HCT116 (cell line): ENCODE measurements around the gene CFDP1. TPM values are rescaled to one million over a fixed set of nuclear protein-coding genes. Genes with fewer than 3 reads are reported as not detected.

Experiments
- ATAC-seq: fragments of 200-7000 bp; cut with Tn5 transposase; 2 replicates; pipeline ENCODE4 v1.9.1; 2020; ENCODE audit warnings: mild to moderate bottlenecking, moderate library complexity
- BruUV-seq: library from RNA; stranded (reverse); fragments of 400-500 nt; replicated peaks from 2 replicates; lab custom pipeline; 2021; lab: Mats Ljungman, UMichigan
- CTCF ChIA-PET: fragments of 300-600 bp; sonication (Branson Sonifier 250); formaldehyde crosslinking; loops from one replicate; lab custom pipeline; 2021; ENCODE audit warnings: antibody characterized with exemption; lab: Charles Lee
- POLR2A ChIA-PET: fragments of 300-600, 350-600 bp; sonication (Branson Sonifier 250); formaldehyde crosslinking; loops from one replicate; lab custom pipeline; 2021; ENCODE audit warnings: antibody characterized with exemption; lab: Charles Lee
- RAD21 ChIA-PET, 2 experiments: fragments of 300-600 bp; sonication (Branson Sonifier 250); formaldehyde crosslinking; loops; one replicate each; lab custom pipeline; 2023; ENCODE audit warnings: low total read pairs in 2 of 2; ENCODE audit not compliant: uncharacterized antibody in 2 of 2, unreplicated experiment in 2 of 2, low non-redundant PET in 1 of 2; lab: Charles Lee
- DNase-seq: peaks from one replicate; pipeline ENCODE4 v3.0.0-alpha.2; 2010; ENCODE audit warnings: low read depth, low spot score
- H2AFZ ChIP-seq: fragments of 200-600 bp; shearing (Covaris generic), sonication (generic); 2 replicates; pipeline ENCODE4 v1.6.1; 2017; ENCODE audit warnings: low read depth, mixed run types, mixed read lengths, antibody characterized with exemption, low read length; ENCODE audit not compliant: poor library complexity, severe bottlenecking
- H3K27ac ChIP-seq: 2 replicates; pipeline ENCODE4 v1.5.1; 2012; ENCODE audit warnings: low read depth, low read length
- H3K27me3 ChIP-seq: fragments of 200-600 bp; sonication (generic); 2 replicates; pipeline ENCODE4 v1.6.1; 2016; ENCODE audit warnings: mixed run types, low read length, mixed read lengths; ENCODE audit not compliant: insufficient read depth
- H3K36me3 ChIP-seq, 2 experiments: fragments of 200-500 bp in 1 of 2; fragments of 200-600 bp in 1 of 2; sonication (Bioruptor generic) in 1 of 2; sonication (generic) in 1 of 2; 2 replicates each; pipeline versions ENCODE4 v1.5.1 to v1.6.1; 2014 to 2016; ENCODE audit warnings: low read length in 2 of 2, inconsistent platforms in 1 of 2, mixed read lengths in 1 of 2, mixed run types in 1 of 2; ENCODE audit not compliant: insufficient read depth in 2 of 2, control insufficient read depth in 1 of 2
- H3K4me1 ChIP-seq, 2 experiments: fragments of 200-600 bp in 1 of 2; sonication (generic) in 1 of 2; 2 replicates each; pipeline versions ENCODE4 v1.5.1 to v1.6.1; 2012 to 2017; ENCODE audit warnings: low read length in 2 of 2, inconsistent platforms in 1 of 2, mild to moderate bottlenecking in 1 of 2, mixed read lengths in 1 of 2, mixed run types in 1 of 2, moderate library complexity in 1 of 2; ENCODE audit not compliant: insufficient read depth in 2 of 2, control insufficient read depth in 1 of 2
- H3K4me2 ChIP-seq: fragments of 200-600 bp; sonication (generic); 2 replicates; pipeline ENCODE4 v1.6.1; 2017; ENCODE audit warnings: mixed run types, low read length, mixed read lengths
- H3K4me3 ChIP-seq, 2 experiments: fragments of 200-600 bp in 1 of 2; sonication (generic) in 1 of 2; replicated peaks in 1 of 2; 2 replicates each; pipeline ENCODE4 v1.5.1; 2011 to 2016; ENCODE audit warnings: low read length in 2 of 2, control low read depth in 1 of 2, low read depth in 1 of 2, mild to moderate bottlenecking in 1 of 2, mixed read lengths in 1 of 2, mixed run types in 1 of 2
- H3K79me2 ChIP-seq: fragments of 200-600 bp; sonication (generic); 2 replicates; pipeline ENCODE4 v1.6.1; 2017; ENCODE audit warnings: mild to moderate bottlenecking, mixed run types, low read length, moderate library complexity, mixed read lengths; ENCODE audit not compliant: insufficient read depth
- H3K9ac ChIP-seq: fragments of 200-600 bp; sonication (generic); 2 replicates; pipeline ENCODE4 v1.6.1; 2016; ENCODE audit warnings: low read length, mixed read lengths
- H3K9me2 ChIP-seq: fragments of 200-600 bp; sonication (generic), shearing (Covaris generic); 2 replicates; pipeline ENCODE4 v1.6.1; 2017; ENCODE audit warnings: mixed run types, mild to moderate bottlenecking, moderate library complexity; ENCODE audit not compliant: insufficient read depth
- H3K9me3 ChIP-seq, 2 experiments: fragments of 200-500 bp in 1 of 2; fragments of 200-600 bp in 1 of 2; sonication (Bioruptor generic) in 1 of 2; sonication (generic) in 1 of 2; 2 replicates each; pipeline ENCODE4 v1.6.1; 2014 to 2017; ENCODE audit warnings: low read length in 2 of 2, mixed read lengths in 2 of 2, inconsistent platforms in 1 of 2, low read depth in 1 of 2, mild to moderate bottlenecking in 1 of 2, mixed run types in 1 of 2, moderate library complexity in 1 of 2; ENCODE audit not compliant: control insufficient read depth in 1 of 2, insufficient read depth in 1 of 2
- H4K20me1 ChIP-seq: fragments of 200-600 bp; sonication (generic), shearing (Covaris generic); 2 replicates; pipeline ENCODE4 v1.6.1; 2017; ENCODE audit warnings: mixed run types, mild to moderate bottlenecking, moderate library complexity; ENCODE audit not compliant: insufficient read depth
- ATF3 ChIP-seq: IDR thresholded peaks from 2 replicates; pipeline ENCODE4 v1.6.1; 2012
- CBX3 ChIP-seq: IDR thresholded peaks from 2 replicates; pipeline ENCODE4 v1.6.1; 2012; ENCODE audit warnings: low read depth
- CTCF ChIP-seq, 3 experiments: fragments of 200-600 bp in 1 of 3; sonication (generic) in 1 of 3; IDR thresholded peaks in 2 of 3; conservative IDR thresholded peaks in 1 of 3; 2 replicates each; pipeline ENCODE4 v1.5.1; 2012 to 2017; ENCODE audit warnings: low read depth in 2 of 3, low read length in 2 of 3, antibody characterized with exemption in 1 of 3, borderline replicate concordance in 1 of 3, control low read depth in 1 of 3, mild to moderate bottlenecking in 1 of 3, mixed read lengths in 1 of 3, mixed run types in 1 of 3, moderate library complexity in 1 of 3; ENCODE audit not compliant: insufficient read depth in 1 of 3
- EGR1 ChIP-seq: IDR thresholded peaks from 2 replicates; pipeline ENCODE4 v1.6.1; 2012; ENCODE audit warnings: low read depth
- ELF1 ChIP-seq: IDR thresholded peaks from 2 replicates; pipeline ENCODE4 v1.6.1; 2012; ENCODE audit warnings: low read depth, borderline replicate concordance
- EZH2 ChIP-seq: fragments of 200-600 bp; sonication (generic); IDR thresholded peaks from 2 replicates; pipeline ENCODE4 v1.6.1; 2017; ENCODE audit warnings: antibody characterized with exemption, mixed run types
- FOSL1 ChIP-seq: IDR thresholded peaks from 2 replicates; pipeline ENCODE4 v1.6.1; 2012; ENCODE audit warnings: low read depth
- JUND ChIP-seq: IDR thresholded peaks from 2 replicates; pipeline ENCODE4 v1.6.1; 2012
- MAX ChIP-seq: IDR thresholded peaks from 2 replicates; pipeline ENCODE4 v1.6.1; 2012
- POLR2A ChIP-seq: IDR thresholded peaks from 2 replicates; pipeline ENCODE4 v1.7.0; 2011; ENCODE audit warnings: borderline replicate concordance; ENCODE audit not compliant: insufficient read depth, insufficient read length; ENCODE audit errors: extremely low read depth
- POLR2AphosphoS5 ChIP-seq: IDR thresholded peaks from 2 replicates; pipeline ENCODE4 v1.6.1; 2011; ENCODE audit warnings: mild to moderate bottlenecking, low read depth, low read length, moderate library complexity
- RAD21 ChIP-seq: IDR thresholded peaks from 2 replicates; pipeline ENCODE4 v1.6.1; 2012; ENCODE audit warnings: low read depth, mild to moderate bottlenecking
- SIN3A ChIP-seq: IDR thresholded peaks from 2 replicates; pipeline ENCODE4 v1.6.1; 2012; ENCODE audit warnings: low read depth
- SP1 ChIP-seq: IDR thresholded peaks from 2 replicates; pipeline ENCODE4 v1.6.1; 2012; ENCODE audit warnings: low read depth
- SRF ChIP-seq: IDR thresholded peaks from 2 replicates; pipeline ENCODE4 v1.6.1; 2012; ENCODE audit warnings: low read depth
- YY1 ChIP-seq: IDR thresholded peaks from 2 replicates; pipeline ENCODE4 v1.6.1; 2011; ENCODE audit warnings: low read length, low read depth, moderate library complexity, mild to moderate bottlenecking; ENCODE audit not compliant: insufficient replicate concordance; ENCODE audit errors: extremely low read depth
- ZBTB33 ChIP-seq: IDR thresholded peaks from 2 replicates; pipeline ENCODE4 v1.6.1; 2011; ENCODE audit warnings: mild to moderate bottlenecking, low read length, moderate library complexity; ENCODE audit not compliant: insufficient replicate concordance; ENCODE audit errors: extremely low read depth
- ZFX ChIP-seq: fragments of 450-650 bp; IDR thresholded peaks from 2 replicates; pipeline ENCODE4 v1.6.1; 2017
- ZNF274 ChIP-seq: fragments of 200-500 bp; sonication (Bioruptor generic); IDR thresholded peaks from 2 replicates; pipeline ENCODE4 v1.6.1; 2014; ENCODE audit warnings: mild to moderate bottlenecking, low read depth, low read length, inconsistent platforms
- intact Hi-C: fragments of 100-400 bp; cut with micrococcal nuclease; formaldehyde crosslinking; loops from 2 replicates; pipeline ENCODE4 v1.10.0; 2022
- total RNA-seq: library from RNA; stranded (reverse); gene quantifications from one replicate; pipeline ENCODE4 v1.2.1, GENCODE V29; 2021; ENCODE audit not compliant: unreplicated experiment

CFDP1 gene
- total RNA-seq, 1 experiment from 2014 or later: 45.3 TPM

- TF ChIP-seq CBX3: no peak
Measured at GRCh38 chr16:75457485-75458021, 24.2 kb upstream of the CFDP1 start (continued).

- H3K4me1 ChIP-seq: peaks cover 0 to 11% of the 10 kb centered on the region in 2 experiments; a peak in 2 of 4 replicates
- DNase-seq (no peak), ATAC-seq (no peak)
- intact Hi-C loops: no loop called here
- H3K27ac ChIP-seq: no peak overlapping the region
- H3K9me3 ChIP-seq: no peaks in the 10 kb centered on the region
- no peak overlapping the region for H3K9ac ChIP-seq
- CTCF ChIA-PET: no interaction called here
- H3K9me2 ChIP-seq: no peaks in the 10 kb centered on the region
- no peak overlapping the region for H3K4me3 ChIP-seq
- RAD21 ChIA-PET: no interaction called here
- H4K20me1 ChIP-seq: no peaks in the 10 kb centered on the region
- no peak overlapping the region for H2AFZ ChIP-seq
- no peaks in the 10 kb centered on the region for H3K27me3 ChIP-seq
- H3K4me2 ChIP-seq: no peak overlapping the region
- H3K79me2 ChIP-seq: peaks cover 96% of the 10 kb centered on the region
- POLR2A ChIA-PET: no interaction called here
- TF ChIP-seq ELF1 (no peak), POLR2A (no peak), ZNF274 (no peak), FOSL1 (no peak), ZFX (no peak), ZBTB33 (no peak), EGR1 (no peak), JUND (no peak), SRF (no peak), CBX3 (no peak), EZH2 (no peak), RAD21 (no peak), POLR2AphosphoS5 (no peak), ATF3 (no peak), SIN3A (no peak), MAX (no peak), YY1 (no peak), CTCF (IDR thresholded peaks at IDR 0.05 in 2 of 3, conservative IDR thresholded peaks at IDR 0.05 in 1 of 3; ENCODE audit: borderline replicate concordance in 1 of 3, insufficient read depth in 1 of 3, low read depth in 2 of 3, low read length in 2 of 3) (no peak), SP1 (no peak)
- H3K36me3 ChIP-seq: no peaks in the 10 kb centered on the region; a peak in 1 of 4 replicates
- no TSS peak for BruUV-seq
Measured at GRCh38 chr16:75456971-75457370, 23.7 kb upstream of the CFDP1 start.
